C4-2B (cell line): Measurements from ENCODE around the gene RBPMS2.

Experiments
- ZFX ChIP-seq: fragments of 450-650 bp; IDR thresholded peaks from 2 replicates; pipeline ENCODE4 v1.6.1; 2017
- TF ChIP-seq, protein P1 (sequence below): fragments of 450-650 bp; conservative IDR thresholded peaks from 2 replicates; pipeline ENCODE4 v1.5.1; 2017; ENCODE audit warnings: mild to moderate bottlenecking

DNA sequence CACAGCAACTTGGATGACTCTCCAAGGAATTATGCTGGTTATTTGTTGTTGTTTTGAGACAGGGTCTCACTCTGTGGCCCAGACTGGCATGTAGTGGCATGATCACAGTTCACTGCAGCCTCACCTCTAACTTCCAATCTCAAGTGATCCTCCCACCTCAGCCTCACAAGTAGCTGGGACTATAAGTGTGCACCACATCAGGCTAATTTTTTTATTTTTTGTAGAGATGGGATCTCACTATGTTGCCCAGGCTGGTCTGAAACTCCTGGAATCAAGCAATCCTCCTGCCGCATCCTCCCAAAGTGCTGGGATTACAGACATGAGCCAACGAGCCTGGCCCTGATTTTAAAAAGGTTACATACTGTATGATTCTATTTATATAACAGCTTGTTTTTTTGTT is 63.0 kb downstream of the RBPMS2 start:
- TF ChIP-seq, protein P1, sequence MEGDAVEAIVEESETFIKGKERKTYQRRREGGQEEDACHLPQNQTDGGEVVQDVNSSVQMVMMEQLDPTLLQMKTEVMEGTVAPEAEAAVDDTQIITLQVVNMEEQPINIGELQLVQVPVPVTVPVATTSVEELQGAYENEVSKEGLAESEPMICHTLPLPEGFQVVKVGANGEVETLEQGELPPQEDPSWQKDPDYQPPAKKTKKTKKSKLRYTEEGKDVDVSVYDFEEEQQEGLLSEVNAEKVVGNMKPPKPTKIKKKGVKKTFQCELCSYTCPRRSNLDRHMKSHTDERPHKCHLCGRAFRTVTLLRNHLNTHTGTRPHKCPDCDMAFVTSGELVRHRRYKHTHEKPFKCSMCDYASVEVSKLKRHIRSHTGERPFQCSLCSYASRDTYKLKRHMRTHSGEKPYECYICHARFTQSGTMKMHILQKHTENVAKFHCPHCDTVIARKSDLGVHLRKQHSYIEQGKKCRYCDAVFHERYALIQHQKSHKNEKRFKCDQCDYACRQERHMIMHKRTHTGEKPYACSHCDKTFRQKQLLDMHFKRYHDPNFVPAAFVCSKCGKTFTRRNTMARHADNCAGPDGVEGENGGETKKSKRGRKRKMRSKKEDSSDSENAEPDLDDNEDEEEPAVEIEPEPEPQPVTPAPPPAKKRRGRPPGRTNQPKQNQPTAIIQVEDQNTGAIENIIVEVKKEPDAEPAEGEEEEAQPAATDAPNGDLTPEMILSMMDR = no peak
- TF ChIP-seq ZFX = no peak
